ENCODE results near the gene CLDN1. TPM values are rescaled to one million over a fixed set of nuclear protein-coding genes. Genes with fewer than 3 reads are reported as not detected.

Gene CLDN1
- total and polyA plus RNA-seq, 2 of the 13 experiments (the other 11 are each of a cell fraction or from before 2014, with no cell fraction given): 42.7 to 51.6 TPM

DNA sequence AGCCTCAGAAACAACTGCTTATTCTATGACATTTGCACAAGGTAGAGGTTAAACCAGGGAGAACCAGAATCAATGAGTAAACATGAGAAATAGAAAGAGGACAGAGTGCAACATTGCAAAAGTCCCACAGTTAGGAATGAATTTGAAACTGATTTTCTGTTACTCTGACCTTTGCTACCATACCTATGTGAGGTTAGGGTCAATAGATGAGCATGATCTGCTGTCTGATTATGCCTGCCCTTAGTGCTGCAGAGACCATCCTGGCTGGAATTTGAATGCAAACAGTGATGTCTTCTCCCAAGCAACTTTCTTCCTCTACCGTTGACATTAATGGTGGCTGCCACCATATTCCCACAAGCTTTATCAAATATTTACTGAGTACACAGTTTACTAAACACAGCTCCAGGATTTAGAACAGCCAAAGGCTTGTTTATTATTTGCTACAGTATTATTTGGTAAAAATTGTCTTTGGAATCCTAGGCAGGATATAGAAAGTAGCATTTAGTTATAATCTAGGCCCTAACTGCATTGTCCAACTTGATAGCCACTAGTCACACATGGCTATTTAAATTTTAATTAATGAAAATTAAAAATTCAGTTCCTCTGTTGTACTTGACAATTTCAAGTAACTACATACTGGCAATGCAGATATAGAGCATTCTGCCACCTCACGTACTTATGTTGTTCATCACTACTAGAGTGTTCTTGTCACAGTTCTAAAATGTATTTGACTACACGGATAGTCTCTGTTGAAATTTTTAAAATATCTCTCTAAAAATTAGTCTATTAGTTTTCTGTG is 8.9 kb upstream of the CLDN1 start (continued):
- TF ChIP-seq NFKBIZ (CRISPR knock-in tag; IDR thresholded peaks at IDR 0.05) (peak; percentile 80; the same call in 1 of the 2 replicates), TGIF2 (CRISPR knock-in tag; IDR thresholded peaks at IDR 0.05) (no peak), ZNF543 (CRISPR knock-in tag; IDR thresholded peaks at IDR 0.05) (no peak), HBP1 (CRISPR knock-in tag; IDR thresholded peaks at IDR 0.05; ENCODE audit: low read depth) (no peak), ZNF800 (CRISPR knock-in tag; IDR thresholded peaks at IDR 0.05) (no peak), TFE3 (CRISPR knock-in tag; IDR thresholded peaks at IDR 0.05) (peak; percentile 76), MIXL1 (CRISPR knock-in tag; IDR thresholded peaks at IDR 0.05) (peak; percentile 86; the same call in 1 of the 2 replicates), ZBTB7A (CRISPR knock-in tag; IDR thresholded peaks at IDR 0.05) (no peak), HMGXB3 (CRISPR knock-in tag; IDR thresholded peaks at IDR 0.05; ENCODE audit: borderline replicate concordance) (no peak), SOX13 (IDR thresholded peaks at IDR 0.05) (0 out of 2 replicates have a peak, but pooled peaks have one; percentile 24), SOX13 (CRISPR knock-in tag; conservative IDR thresholded peaks at IDR 0.05 in 1 of 2, IDR thresholded peaks at IDR 0.05 in 1 of 2) (peak in 1 of 2 experiments; percentile 89; a peak in 2 of 4 replicates), ZNF777 (CRISPR knock-in tag; IDR thresholded peaks at IDR 0.05) (no peak)
- TF ChIP-seq, protein P1, sequence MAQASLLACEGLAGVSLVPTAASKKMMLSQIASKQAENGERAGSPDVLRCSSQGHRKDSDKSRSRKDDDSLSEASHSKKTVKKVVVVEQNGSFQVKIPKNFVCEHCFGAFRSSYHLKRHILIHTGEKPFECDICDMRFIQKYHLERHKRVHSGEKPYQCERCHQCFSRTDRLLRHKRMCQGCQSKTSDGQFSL (CRISPR knock-in tag; IDR thresholded peaks at IDR 0.05): no peak
- TF ChIP-seq, protein P2, sequence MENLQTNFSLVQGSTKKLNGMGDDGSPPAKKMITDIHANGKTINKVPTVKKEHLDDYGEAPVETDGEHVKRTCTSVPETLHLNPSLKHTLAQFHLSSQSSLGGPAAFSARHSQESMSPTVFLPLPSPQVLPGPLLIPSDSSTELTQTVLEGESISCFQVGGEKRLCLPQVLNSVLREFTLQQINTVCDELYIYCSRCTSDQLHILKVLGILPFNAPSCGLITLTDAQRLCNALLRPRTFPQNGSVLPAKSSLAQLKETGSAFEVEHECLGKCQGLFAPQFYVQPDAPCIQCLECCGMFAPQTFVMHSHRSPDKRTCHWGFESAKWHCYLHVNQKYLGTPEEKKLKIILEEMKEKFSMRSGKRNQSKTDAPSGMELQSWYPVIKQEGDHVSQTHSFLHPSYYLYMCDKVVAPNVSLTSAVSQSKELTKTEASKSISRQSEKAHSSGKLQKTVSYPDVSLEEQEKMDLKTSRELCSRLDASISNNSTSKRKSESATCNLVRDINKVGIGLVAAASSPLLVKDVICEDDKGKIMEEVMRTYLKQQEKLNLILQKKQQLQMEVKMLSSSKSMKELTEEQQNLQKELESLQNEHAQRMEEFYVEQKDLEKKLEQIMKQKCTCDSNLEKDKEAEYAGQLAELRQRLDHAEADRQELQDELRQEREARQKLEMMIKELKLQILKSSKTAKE (CRISPR knock-in tag; IDR thresholded peaks at IDR 0.05; ENCODE audit: borderline replicate concordance): peak; percentile 54; the same call in 1 of the 2 replicates
